DMS53 (cell line): Measurements from ENCODE around the gene EPX.
"Not testable (repeated sequence)": the region's sequence is repeated elsewhere in the genome, so short reads cannot be mapped to it uniquely, and the experiment has no call there.

Source experiments
- DNase-seq: peaks from one replicate; lab custom pipeline; 2025; lab: John Stamatoyannopoulos, UW

Gene EPX

DNA sequence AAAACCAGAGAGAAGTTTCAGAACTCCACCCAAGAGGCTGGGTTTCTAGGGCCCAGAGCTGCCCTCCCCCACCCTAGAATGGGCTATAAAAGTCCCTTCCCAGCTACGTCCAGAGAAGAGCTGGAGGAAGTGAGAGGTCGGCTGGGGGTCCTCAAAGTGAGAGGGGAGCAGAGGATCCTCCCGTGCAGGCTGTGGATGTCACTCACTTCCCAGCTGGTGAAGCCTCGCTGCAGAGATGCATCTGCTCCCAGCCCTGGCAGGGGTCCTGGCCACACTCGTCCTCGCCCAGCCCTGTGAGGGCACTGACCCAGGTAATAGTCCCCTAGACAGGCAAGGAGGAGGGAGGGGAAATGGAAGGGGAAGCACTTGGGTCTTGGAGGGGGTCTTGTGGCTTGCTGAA lies at the start of gene EPX:
EPX (plus strand) TSS at position 115 of the 400 bp plus-strand sequence; CDS start at position 236, 121 bp downstream.
- no peak for DNase-seq

- not testable (repeated sequence) for DNase-seq
Measured at GRCh38 chr17:58143335-58143734, 49.2 kb upstream of the EPX start.

DNA sequence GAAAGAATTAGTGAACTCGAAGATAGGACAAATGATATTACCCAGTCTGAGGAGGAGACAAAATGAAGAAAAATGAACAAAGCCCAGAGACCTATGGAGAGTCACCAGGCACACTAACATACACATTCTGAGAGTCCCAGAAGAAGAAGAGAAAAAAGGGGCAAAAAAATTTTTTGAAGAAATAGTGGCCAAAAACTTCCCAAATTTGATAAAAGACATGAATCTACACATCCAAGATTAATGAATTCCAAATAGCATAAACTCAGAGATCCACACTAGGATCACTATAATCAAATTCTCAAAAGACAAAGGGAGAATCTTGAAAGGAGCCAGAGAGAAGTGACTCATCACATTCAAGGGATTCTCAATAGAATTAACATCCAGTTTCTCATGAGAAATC lies 47.7 kb upstream of the EPX start:
- DNase-seq = no peak

- DNase-seq = no peak
Measured at GRCh38 chr17:58147930-58148434, 44.5 kb upstream of the EPX start, which contains the start of gene OR4D1. TSS of gene OR4D1 (plus strand) at chr17:58148384. CDS start at chr17:58155154, 6,770 bp downstream.

- no peak for DNase-seq
Measured at GRCh38 chr17:58148609-58149008, 43.9 kb upstream of the EPX start.

DNA sequence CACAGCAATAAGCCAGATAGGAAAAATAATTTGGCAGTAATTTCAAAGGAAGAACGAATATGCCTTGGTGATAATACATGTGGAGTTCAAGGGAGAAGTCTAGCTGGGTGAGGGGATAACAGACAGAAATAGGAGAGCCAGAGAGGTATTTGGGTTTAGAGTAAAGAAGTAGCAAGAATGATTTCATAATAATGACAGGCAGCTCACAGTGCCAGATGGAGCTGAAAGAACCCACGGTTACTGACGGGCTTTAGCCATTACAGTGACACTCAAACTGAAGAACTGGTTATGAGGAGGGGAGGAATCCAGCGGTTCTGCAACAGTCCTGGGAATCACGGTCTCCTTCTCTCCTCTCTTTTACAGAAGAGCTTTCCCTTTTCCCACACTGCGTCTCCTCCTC lies 42.1 kb upstream of the EPX start:
- DNase-seq = no peak

GRCh38 chr17:58153046-58153445 lies 39.5 kb upstream of the EPX start:
- no peak for DNase-seq

- no peak for DNase-seq
Measured at GRCh38 chr17:58153671-58154070, 38.9 kb upstream of the EPX start.

- DNase-seq = peak; percentile 63
Measured at GRCh38 chr17:58156839-58157803, 35.4 kb upstream of the EPX start.

- DNase-seq = no peak
Measured at GRCh38 chr17:58158181-58158580, 34.3 kb upstream of the EPX start.

GRCh38 chr17:58161566-58161965 lies 31.0 kb upstream of the EPX start:
- DNase-seq = no peak

GRCh38 chr17:58165981-58166380 lies 26.5 kb upstream of the EPX start:
- DNase-seq = no peak

- DNase-seq = no peak
Measured at GRCh38 chr17:58166682-58167081, 25.8 kb upstream of the EPX start, which contains the start of gene OR4D2. TSS of gene OR4D2 (plus strand) at chr17:58166982. CDS start at chr17:58169656, 2,674 bp downstream.

GRCh38 chr17:58170622-58171021 lies 21.9 kb upstream of the EPX start:
- no peak for DNase-seq

DNA sequence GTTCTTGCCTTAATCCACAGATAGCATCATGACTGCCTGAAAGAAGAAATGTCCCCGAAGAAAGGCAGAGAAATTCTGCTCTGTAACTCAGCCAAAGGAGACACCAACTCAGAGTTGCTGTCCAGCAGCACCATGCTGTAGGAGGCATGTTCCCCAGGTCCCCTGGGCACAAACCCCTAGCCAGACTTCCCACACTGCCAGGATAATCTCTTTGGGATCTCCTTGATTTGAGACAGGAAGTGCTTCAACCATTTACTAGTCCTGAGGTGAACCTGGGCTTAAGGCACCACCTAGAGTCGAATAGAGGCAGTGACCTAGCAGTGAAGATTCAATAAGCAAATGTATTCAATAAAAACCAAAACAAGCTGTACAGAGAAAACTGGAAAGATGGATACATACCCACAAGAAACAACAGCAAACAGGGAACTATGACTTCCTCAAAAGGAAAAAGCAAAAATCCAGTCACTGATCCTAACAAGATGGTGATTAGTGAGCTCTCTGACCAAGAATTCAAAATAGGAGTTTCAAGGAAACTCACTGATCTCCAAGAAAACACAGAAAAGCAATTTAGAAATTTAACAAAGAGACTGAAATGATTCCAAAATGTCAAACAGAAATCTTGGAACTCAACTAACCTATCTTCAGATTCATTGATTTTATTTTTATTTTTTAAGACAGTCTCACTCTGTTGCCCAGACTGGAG lies 20.0 kb upstream of the EPX start:
- peak; percentile 81 for DNase-seq

DNA sequence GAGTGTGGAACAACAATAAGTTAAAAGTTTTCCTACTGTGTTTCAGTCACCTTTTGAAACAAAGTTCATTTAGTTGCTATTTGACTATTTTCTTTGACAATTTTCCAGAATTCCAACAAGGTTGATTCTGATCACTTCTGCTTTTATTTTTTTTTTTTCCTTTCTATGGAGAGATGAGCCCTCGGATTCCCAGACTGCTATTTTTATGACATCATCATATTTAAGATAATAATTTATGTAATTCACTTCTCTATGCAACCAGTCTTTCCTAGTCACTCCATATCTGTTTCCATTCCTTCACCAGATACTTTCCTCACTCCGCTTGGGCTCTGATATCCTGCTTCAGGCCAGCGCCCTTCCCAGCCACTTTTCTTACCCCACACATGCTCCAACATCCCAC lies 17.7 kb upstream of the EPX start:
- DNase-seq = no peak

GRCh38 chr17:58176200-58176599 lies 16.3 kb upstream of the EPX start:
- no peak for DNase-seq

DNA sequence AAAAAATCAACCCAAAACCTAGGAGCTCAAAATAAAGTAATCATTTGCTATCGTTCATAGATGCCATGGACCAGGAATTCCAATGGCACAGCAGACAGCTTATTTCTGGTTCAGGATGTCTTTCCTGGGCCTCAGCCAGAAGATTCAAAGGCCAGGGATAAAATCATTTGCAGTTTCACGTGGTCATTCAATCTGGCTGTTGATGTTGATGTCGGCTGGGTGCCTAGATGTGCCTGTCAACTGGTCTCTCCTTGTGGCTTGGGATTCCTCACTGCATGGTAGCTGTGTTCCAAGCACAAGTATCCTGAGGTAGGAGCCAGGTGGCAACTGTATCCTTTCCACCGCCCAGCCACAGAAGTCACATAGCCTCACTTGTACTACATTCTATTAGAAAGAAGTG lies 10.7 kb upstream of the EPX start:
- DNase-seq = no peak

GRCh38 chr17:58183514-58183913 lies 9.0 kb upstream of the EPX start:
- no peak for DNase-seq

GRCh38 chr17:58184308-58184985 lies 8.1 kb upstream of the EPX start:
- DNase-seq = peak; percentile 10

DNA sequence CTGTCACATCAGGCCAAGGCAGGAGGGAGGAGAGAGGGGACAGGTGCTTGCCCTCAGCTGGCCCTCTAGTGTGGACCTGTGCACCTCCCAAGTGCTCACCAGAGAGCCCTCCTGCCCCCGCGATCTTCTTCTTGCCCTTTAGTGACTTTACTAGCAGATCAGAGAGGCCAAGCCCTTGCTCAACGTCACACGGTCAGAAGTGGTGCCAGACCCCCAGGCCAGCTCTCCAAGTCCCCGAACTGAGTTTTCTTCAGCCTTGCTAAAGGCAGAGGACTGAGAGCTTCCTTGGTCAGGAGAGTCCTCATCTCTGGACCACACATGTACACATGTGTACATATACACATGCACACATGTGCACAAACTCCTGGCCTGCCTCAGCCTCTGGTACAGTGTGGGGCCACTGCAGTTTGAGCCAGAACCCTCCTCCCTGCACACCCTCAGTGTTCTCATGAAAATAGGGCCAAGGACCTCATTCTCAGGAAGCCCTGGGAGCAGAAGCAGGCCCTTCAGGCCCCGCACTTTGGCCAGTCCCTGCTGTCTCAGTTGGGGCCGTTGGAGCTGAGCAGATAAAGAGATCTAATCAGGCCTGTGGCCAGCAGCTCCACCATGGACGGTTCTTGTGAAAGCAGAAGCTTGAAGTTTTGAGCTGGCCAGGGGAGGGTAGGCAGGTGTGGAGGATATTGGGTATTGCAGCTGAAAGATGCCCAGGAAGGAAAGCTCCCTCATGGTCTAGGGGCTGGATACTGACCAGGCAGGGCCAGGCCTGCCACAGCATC lies 7.4 kb upstream of the EPX start:
- DNase-seq = no peak
